HG03097 (cell line): ENCODE measurements around the gene ITGB4.

ENCODE experiments used
- ATAC-seq: cut with Tn5 transposase; IDR thresholded peaks from one replicate; pipeline ENCODE4 v1.9.1; 2021; ENCODE audit not compliant: unreplicated experiment, low FRiP score

Gene ITGB4

DNA sequence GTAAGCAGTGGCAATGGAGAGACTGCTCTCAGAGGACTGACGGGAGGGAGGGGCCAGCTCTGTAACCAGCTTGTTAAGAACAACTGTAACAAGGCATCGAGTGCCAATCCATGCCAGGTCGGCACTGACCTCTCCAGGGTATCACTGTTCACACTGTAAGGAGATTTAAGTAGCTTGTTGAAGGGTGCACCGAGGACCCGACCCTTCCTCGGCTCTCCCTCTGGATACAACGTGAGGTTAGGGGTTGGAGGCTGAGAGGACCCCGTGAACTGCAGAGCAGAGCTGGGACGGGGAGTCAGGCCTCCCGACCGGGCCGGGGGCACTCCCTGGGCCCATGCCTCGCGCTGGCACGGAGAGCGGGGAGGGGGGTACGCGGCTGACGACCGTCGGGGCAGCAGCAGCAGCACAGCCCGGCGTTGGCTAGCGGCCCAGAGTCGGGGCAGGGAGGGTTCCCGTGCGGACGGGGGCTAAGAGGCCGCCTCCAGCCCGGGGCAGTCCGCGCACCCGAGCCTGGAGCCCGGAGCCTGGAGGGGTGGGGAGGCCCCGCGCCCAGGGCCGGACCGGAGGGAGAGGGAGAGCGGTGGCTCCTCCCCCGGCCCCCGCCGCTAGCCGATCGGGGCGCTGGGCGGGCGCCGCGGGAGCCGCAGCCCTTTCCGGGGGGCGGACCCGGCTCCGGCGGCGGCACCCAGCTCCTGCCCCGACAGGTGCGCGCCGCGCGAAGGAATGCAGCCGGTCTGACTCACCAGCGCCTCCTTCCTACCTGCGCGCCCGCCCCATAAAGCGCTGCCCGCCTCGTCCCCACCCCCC is at the start of gene ITGB4:
TSS of gene ITGB4 (plus strand) at position 804 of the 807 bp plus-strand sequence. CDS start 3,245 bp downstream, outside the sequence.
- no peak for ATAC-seq

DNA sequence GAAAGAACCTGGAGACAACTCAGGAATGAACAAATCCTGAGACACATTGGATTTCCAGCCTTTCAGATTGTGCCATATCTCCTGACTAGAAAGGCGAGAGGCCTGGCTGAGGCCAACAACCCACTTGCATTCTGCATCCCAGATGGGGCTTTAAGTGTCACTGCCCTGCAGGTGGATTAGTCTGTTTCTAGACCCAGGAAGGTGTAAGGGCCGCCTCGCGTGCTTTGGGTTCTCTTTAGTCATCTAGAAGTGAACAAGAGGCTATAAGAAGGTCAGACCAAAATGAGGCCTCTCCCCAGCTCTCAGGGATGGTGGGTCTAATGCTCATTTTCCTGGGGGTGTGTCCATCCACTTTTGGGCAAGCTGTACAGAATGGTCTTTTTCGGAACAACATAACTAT is 49.2 kb upstream of the ITGB4 start:
- ATAC-seq = no peak

DNA sequence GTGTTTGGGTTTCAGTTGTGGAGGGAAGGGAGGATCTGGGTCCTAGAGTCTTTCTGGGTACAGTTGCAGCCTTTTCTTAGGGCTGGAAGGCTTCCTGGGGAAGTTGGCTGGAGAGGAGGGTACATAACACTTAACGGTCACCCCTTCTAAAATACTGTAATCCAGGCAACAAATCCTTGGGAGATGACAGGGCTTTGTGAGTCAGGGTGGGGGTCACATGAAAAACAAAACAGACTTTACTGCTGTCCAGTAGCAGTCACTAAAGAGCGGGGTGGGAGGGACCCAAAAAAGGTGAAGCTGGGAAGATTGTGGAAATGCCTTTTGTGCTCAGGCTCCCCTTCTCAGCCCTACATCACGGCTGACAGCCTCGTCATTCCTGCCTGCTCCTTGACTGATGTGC is 47.8 kb upstream of the ITGB4 start:
- no peak for ATAC-seq

DNA sequence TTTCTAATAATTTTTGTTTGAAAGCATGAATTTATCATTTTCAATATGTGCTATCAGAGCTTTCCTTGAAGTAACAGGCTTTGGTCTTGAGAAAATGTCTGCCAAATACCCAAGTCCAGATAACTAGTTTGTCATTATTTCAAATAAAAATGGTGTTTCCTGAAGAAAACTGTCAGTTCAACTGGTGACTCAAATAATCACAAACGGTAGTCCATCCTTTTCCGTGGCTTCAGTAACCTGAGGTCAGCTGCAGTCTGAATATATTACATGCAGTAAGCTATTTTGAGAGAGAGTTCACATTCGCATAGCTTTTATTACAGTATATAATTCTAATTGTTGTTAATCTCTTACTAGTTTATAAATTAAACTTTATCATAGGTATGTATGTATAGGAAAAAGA is 44.8 kb upstream of the ITGB4 start:
- no peak for ATAC-seq

DNA sequence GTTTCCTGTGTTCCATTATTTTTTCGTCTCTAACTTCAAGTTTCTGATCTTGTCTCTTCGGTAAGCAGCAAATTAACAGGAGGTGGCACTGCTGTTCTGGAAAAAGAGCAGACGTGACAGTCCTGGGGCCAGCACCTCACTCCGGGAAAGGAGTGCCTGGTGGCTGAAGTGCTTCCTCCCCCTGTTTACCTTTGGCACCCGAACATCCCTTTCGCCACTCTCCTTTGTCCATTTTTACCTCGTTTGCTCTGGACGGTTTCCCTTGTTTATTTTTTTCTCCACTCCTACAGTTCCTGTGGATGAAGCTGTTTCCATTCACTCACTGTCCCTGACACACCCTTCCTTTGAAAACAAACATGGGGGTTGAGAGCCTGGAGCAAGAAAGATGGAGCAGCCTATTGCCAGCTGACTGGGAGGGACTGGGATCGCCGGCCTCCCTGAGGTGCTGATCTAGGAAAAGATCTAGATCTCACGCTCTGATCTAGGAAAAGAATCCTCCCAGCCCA is 41.5 kb upstream of the ITGB4 start:
- no peak for ATAC-seq

DNA sequence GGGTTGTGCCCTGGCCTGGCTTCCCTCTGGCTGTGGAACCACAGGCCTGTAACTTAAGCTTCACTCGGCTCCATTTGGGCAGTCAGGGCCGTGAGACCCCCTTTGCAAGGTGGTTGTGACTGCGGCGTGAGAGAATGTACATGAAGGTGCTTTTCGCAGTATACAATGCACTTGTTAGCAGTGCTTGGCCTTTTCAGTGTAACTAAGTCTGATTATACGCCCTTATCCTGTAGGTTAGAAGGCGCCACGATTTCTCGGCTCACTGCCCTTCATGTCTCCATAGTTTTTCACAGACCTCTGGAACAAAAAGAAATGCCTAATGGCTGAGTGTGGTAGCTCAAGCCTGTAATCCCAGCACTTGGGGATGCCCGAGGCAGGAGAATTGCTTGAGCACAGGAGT is 40.8 kb upstream of the ITGB4 start:
- ATAC-seq = no peak

DNA sequence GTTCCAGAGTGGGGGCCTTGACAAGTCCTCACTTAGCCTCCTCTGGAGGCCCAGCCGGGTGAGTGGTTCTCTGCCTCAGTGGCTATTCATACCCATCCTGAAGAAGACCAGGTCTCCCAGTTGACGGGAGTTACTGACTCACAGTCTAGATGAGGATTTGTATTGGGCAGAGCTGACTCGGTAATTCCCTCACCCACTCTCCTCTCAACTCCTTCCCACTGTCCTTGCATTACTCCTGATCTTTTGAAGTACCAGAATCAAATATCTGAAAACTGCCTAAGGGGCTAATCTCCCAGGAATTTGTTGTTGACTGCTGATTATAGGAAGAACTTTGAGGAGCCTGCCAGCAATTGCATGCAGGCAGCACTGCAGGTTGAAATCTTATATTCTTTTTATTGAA is 40.0 kb upstream of the ITGB4 start:
- ATAC-seq = no peak

DNA sequence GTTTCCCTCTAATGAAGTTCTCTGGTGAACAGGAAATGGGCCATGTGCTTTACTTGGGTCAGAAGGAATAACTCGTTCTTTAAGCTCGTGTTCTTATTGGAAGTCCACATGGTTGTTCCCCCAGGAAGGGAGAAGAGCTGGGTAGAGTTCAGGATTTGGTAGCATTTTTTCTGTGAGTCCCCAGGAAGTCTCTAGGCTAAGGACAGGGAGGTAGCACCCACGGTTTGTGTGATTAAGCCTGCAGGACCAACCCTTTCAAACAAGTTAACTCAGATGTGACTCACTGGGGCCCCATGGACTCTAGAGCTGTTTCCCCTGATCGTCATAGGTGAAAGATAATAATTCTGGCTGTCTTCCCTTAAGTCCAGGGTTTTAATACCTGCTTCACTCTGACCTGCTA is 37.7 kb upstream of the ITGB4 start:
- ATAC-seq = no peak

DNA sequence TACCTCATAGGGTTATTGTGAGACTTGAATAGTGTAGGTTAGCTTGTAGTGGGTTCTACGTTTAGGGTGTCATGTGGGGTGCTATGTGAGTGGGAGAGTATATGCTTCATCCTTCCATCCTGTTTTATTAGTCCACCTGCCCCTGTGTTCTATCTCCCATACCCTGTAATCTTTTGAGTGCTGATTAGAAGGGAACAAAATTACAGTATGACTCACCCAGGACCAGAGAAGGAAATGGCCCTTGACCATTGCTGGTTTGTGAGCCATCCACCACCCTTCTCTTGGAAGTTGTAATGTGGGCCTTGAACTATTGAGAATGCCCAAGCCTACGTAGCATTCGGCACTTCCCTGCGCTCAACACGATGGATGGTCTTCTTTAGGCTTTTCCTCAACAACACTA is 37.0 kb upstream of the ITGB4 start:
- ATAC-seq = no peak

DNA sequence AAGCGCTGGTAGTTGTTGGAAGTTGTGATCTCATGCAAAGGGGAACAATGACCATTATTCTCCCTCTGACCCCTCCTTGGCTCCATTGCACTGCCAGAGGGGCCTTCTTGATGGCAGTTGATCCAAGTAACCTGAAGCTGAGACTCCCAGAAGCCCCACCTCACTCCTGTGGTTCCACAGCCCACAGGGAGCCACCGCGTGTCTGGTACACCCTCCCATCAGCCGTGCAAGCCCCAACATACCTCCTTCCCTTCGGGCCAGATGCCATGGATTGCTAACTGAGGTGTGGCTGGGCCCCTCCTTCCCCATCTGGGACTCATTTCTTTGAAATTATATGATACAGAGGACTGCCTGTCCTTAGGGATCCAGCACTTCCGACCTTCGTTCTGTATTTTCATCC is 36.3 kb upstream of the ITGB4 start:
- ATAC-seq = no peak

DNA sequence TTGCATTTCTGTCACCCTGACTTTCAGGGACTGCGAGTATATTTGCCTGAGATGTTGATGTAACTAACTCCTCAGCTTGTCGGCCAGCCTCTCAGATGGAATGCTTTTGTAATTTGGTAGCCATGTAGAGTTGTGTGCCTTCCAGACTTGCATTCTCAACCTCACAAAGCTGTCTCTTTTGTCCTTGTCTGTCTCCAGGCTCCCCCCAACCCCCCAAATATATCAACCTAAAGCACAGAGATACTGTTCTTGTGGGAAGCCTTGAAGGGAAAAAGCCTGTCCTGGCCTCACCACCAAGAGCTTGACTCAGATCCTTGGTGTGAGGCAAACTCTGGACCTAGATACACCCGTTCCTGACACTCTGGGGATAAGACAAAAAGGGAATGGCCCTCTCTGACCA is 35.8 kb upstream of the ITGB4 start:
- ATAC-seq = no peak

DNA sequence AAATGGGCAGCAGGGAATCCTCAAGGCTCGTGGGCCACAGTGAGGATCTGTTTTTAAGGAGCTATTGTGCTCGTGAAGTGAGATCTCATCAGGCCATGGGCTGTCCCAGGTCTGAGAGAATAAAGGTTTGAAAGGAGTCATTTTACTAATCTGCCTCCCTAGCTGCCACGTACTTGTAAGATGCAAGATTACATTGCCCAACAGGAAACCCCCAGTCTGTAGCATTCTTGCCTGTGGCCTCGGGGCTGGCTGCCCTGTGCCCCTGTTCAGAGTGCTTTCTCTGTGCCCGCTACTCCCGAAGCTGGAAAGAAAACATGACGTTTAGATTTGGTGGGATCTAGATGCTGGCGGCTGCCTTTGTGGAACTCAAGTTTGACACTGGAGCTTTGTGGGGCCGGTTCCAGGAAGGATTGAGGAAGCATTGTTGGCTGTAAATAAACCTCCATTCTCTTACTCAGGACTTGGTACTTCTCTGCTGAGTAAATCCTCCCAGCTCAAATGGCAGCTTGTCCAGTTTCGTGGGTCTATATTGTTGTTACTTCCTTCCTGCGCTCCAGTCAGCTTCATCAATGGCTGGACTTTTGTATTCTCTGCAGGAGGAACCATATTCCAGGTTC is 32.9 kb upstream of the ITGB4 start:
- no peak for ATAC-seq

DNA sequence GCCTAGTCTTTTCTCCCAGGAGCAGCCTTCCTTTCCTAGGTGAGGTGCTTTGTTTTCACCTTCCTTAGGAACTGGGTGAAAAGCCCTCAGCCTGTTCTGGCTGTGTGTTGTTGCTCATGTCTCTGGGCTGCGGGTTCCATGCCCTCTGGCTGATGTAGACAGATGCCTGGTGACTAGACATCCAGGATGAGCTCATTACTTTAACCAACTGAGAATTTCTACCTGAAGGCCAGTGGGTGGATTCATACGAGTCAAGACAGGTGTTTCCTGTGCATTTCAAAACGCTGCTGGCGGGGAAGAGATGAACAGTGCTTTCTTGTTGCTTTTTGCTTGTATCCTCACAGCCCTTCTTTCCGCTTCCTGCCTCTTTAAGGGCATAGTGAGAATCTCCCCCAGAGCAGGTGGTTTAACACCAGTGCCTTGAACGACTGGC is 31.8 kb upstream of the ITGB4 start:
- ATAC-seq = peak; percentile 44

DNA sequence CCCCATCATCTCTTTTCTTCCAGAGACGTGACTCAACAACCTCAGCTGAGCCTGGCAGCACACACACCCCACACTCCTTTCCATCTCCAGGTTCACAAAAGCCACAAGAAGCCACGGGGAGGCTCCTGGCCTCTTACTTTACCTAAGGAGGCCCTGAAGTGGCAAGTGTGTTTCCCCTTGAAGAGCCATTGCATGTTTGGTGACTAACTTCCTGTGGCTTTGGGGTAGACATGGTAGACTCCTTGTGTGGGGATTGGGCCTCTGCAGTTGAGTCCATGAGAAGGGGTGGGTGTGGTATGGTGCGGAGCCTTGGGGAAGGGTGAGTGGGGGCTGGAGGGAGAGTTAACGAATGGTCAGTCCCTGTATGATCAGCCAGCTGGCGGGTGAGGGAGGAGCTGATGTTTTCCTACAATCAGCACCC is 29.9 kb upstream of the ITGB4 start:
- ATAC-seq = no peak

DNA sequence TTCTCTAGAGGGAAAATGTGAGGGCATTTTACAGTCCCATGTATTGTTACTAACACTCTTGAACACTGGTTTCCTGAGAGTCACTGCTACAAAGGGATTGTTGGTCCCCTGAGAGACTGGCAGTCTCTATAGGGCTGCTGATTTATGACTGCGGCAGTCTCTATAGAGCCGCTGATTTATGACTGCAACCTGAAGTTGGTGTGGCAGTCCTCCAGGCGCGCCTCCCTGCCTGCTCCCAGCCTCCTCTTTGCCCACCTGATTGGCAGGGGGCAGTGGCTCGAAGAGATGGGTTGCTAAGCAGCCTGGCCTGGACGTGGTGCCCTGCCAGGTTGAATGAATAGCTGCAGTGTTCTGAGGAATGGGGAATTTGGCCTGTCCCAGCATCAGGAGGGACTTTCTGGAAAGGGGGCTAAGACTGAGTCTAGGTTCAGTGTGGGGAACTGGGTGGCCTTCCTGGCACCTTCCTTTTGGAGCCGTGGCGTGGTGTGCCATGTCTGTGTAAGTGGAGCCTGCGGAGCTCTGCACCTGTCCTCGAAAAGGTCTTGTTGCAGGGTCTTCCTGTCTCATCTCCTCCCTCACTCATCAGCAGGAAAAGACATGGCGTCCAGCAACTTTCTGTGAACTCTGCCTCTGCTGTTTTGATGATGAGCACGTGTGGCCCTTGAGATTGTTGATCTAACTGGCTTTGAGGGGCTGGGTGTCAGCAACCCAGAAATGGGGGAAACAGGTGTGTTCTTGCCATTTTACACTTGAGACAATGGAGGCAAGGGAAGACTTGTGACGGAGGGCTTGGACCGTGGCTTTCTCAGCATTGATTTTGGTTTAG is 29.2 kb upstream of the ITGB4 start:
- no peak for ATAC-seq

DNA sequence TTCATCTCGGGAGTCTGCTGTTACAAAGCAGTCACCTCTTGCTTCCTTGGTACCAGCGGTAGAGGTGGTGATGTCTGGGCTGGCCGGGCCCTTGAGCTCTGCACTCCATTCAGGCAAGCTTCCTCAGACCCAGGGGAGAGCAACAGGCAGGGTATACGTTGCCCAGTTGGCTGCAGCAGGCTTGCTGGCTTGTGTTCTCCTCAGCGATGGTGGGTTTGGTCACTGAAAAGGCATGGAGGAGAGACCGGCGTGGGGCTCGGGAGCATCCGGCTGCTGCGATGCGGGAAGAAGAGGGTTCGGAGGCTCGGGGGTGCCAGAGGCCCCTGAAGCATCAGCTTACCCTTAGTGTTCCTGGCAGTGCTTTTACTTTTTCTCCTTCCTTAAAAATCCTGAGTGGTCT is 28.3 kb upstream of the ITGB4 start:
- ATAC-seq = no peak

DNA sequence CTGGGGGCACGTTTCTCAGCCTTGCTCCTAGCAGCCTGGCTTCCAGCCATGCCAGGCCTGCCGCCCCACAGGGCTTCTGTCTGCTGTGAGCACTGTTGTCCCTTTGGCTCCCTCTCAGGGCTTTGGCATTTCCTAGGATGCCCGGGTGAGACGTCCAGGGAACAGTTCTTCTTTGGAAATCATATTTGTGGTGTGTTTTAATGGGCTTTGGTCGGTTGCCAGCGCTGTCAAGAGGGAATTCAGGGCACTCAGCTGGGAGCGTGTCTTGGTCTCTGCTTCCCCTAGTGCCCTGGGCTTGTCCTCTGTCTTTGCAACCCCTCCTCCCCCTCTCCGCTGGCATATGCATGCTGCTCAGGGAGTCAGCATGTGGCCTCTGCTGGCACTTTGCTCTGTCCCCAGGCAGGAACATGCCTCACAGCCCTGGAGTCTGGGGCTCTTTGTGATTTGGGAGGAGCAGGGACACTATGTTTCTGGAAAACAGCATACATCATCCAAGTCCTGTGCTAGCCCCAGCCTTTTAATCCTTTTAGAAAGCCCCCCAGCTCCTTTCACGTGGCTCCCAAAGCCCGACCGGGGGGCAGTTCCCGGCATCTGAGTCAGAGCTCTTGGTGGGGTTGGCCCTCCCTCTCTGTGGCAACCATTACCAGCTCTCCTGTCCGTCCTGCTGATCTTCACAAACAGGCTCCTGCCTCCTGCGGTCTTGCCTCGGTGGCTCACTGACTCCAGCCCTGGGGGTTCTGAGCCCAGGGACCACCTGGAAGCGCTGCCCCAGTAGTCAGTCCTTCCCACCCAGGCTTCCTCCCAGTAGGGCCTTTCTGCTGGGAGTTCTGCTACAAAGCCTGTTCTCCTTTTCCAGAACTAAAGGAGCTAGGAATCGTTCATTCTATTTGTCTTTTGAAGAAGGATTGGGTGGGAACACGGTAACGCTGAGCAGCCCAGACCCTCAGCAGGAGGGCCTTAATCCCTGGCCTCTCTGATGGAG is 27.5 kb upstream of the ITGB4 start:
- no peak for ATAC-seq

DNA sequence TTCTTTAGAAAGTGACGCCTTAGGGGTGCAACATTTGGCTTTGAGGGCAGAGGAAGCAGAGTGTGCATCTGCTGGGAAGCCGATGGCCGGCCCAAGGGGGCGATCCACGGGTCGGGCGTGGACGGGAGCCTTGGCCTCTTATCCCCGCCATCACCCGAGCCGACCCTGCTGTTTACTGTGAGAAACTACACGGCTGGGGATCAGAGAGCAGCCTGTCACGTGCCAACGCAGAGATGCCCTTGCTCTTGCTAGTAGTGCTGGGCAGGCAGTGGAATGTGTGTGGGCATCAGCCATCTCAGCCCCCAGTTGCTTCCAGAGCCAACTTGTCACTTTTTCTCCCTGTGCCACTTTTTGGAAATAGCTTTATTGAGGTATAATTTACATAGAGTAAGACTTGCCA is 26.7 kb upstream of the ITGB4 start:
- no peak for ATAC-seq

DNA sequence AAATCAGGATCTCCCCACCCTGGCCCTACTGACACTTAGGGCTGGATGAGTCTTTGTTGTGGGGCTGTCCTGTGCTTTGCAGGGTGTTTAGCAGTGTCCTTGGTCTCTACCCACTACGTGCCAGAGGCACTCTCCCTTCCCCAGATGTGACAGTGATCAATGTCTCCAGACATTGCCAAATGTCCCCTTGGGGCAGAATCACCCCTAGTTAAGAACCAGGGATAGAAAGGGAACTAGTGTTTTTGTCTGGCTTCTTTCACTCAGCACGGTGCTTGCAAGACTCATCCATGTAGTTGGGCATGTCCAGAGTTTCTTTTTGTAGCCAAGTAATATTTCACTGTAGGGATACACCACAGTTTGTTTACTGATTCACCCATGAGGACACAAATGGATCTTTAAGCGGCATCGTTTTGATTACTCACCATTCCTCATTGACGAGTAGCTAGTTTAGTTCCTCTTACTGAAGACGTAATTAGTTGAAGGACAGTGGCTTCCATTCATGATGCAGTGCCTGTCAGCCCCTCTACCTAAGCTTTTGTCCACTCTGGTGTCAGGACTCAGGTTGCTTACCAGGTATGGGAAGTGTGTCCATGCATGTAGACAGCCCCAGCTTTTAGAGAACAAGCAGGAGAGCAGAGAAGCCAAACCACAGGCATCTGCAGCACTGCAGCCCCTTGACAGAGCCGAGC is 26.0 kb upstream of the ITGB4 start:
- ATAC-seq = no peak
